Colonic mucosa (tissue), 4 donors: ENCODE results near the gene KLF6. TPM values are rescaled to one million over a fixed set of nuclear protein-coding genes. Genes with fewer than 3 reads are reported as not detected.

ENCODE experiments used
- DNase-seq: peaks from one replicate; pipeline ENCODE4 v3.0.0-alpha.2; 2020
- H3K27ac ChIP-seq: fragments of 200-600 bp; one replicate; pipeline ENCODE4 v1.8.0; 2021
- H3K27me3 ChIP-seq: fragments of 200-600 bp; one replicate; pipeline ENCODE4 v1.8.0; 2021
- H3K36me3 ChIP-seq: fragments of 200-600 bp; one replicate; pipeline ENCODE4 v1.8.0; 2021
- H3K4me1 ChIP-seq: fragments of 200-600 bp; one replicate; pipeline ENCODE4 v1.8.0; 2021; ENCODE audit warnings: mild to moderate bottlenecking
- H3K4me3 ChIP-seq: fragments of 200-600 bp; one replicate; pipeline ENCODE4 v1.8.0; 2021
- H3K9ac ChIP-seq, 2 donors: one replicate each; pipeline ENCODE4 v1.7.0; 2013; ENCODE audit warnings: control low read depth in 2 of 2, low read depth in 2 of 2, low read length in 2 of 2
- H3K9me3 ChIP-seq: fragments of 200-600 bp; one replicate; pipeline ENCODE4 v1.8.0; 2021
- intact Hi-C: fragments of 100-400 bp; cut with DNase I; formaldehyde crosslinking; loops from one replicate; pipeline ENCODE4 v1.14.1; 2022
- total RNA-seq, 2 donors: library from RNA; stranded (reverse); fragmentation: NEBNext Ultra II Directional in 1 of 2; extraction: Animal tissue kit (Norgen Biotek cat#: 25700) in 1 of 2; gene quantifications; one replicate each; pipeline ENCODE4 v1.2.1, GENCODE V29; 2021
- TF ChIP-seq, protein P1 (sequence below): fragments of 200-600 bp; IDR thresholded peaks from one replicate; pipeline ENCODE4 v1.8.0; 2022; ENCODE audit warnings: antibody characterized with exemption, mild to moderate bottlenecking
- donor health status: healthy.
- donor health status: DM: no; HTN: no; CAD: no.
- donor health status: DM: no; HTN: no; CAD: no.

Gene KLF6
- total RNA-seq, 2 donors from 2014 or later, result 106 to 299 TPM

DNA sequence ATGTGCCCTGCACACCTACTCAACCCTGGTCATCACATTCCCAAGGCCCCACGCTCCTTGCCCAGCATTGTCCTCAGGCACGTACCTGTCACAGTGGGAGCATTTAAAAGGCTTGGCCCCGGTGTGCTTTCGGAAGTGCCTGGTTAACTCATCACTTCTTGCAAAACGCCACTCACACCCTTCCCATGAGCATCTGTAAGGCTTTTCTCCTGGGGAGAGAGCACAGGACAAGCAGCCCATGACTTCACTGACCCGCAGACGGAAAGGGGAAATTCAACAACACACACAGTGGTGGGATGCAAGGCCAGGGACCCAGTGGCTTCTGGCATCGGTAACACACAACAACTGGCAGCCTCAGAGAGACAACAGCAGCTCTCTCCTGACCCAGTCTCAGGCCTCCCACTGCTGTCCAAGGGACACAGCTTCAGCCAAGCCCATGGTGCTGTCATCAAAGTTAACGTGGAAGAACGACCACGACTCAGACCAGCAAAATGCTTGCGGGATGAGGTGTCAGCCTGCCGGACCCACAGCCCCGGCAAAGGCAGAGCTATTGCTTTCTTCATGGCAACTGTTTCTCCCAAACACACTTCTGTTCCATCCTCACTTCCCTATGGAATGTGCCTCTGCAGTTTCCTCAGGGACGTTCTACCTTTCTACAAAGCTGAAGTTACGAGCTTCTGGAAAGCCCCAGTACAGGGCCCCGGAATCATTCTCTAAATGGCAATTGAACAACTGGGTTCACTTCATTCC is 4.8 kb downstream of the KLF6 start:
- Histone ChIP-seq H3K27me3 (no peaks in the 10 kb centered on the region), H3K27ac (peak overlapping the region; percentile 100), H3K36me3 (peaks cover 19% of the 10 kb centered on the region), H3K9me3 (no peaks in the 10 kb centered on the region), H3K4me1 (peaks cover 14% of the 10 kb centered on the region), H3K4me3 (peak overlapping the region; percentile 89), H3K9ac (peak overlapping the region; percentile 66 to 100)
- intact Hi-C loops, result loop anchor here (10.0 kb wide), 1 partner anchor 285 kb away; no protein-coding TSS in a partner anchor
- DNase-seq, result peak; percentile 20
- TF ChIP-seq, protein P1, sequence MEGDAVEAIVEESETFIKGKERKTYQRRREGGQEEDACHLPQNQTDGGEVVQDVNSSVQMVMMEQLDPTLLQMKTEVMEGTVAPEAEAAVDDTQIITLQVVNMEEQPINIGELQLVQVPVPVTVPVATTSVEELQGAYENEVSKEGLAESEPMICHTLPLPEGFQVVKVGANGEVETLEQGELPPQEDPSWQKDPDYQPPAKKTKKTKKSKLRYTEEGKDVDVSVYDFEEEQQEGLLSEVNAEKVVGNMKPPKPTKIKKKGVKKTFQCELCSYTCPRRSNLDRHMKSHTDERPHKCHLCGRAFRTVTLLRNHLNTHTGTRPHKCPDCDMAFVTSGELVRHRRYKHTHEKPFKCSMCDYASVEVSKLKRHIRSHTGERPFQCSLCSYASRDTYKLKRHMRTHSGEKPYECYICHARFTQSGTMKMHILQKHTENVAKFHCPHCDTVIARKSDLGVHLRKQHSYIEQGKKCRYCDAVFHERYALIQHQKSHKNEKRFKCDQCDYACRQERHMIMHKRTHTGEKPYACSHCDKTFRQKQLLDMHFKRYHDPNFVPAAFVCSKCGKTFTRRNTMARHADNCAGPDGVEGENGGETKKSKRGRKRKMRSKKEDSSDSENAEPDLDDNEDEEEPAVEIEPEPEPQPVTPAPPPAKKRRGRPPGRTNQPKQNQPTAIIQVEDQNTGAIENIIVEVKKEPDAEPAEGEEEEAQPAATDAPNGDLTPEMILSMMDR, result no peak

DNA sequence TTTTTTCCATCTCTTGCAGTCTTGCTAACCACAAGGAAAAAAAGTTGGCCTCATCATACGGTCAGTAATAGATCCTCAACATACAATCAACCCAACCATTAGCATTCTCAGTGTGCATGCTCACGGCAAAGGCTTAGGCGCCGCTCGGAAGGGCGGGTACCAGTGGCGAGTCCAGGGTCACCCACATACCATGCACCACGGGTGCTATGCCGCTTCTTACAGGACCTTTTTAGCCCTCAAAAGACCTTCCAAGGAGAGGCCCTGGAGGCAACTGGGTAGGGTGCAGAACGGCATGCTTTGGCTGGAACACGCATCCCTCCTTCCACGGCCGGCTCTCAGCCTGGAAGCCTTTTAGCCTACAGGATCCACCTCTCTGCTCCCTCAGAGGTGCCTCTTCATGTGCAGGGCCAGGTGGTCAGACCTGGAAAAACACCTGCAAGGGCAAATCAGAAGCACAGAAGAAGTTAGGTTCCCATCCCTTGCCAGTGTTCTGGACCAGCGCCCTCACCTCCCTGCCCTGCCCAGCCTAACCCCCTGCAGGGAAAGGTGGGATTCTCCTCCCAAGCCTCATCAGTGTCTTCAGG is 5.8 kb downstream of the KLF6 start:
- H3K9ac ChIP-seq, result peak overlapping the region; percentile 5 to 100
- H3K27me3 ChIP-seq, result no peaks in the 10 kb centered on the region
- H3K4me3 ChIP-seq, result peak overlapping the region; percentile 89
- TF ChIP-seq, protein P1, result no peak
- no peaks in the 10 kb centered on the region for H3K9me3 ChIP-seq
- peak; percentile 18 for DNase-seq
- H3K36me3 ChIP-seq, result peaks cover 19% of the 10 kb centered on the region
- peak overlapping the region; percentile 100 for H3K27ac ChIP-seq
- intact Hi-C loops, result loop anchor here (5.0 kb wide), 1 partner anchor 537 kb away; no protein-coding TSS in a partner anchor
- H3K4me1 ChIP-seq, result peaks cover 14% of the 10 kb centered on the region

DNA sequence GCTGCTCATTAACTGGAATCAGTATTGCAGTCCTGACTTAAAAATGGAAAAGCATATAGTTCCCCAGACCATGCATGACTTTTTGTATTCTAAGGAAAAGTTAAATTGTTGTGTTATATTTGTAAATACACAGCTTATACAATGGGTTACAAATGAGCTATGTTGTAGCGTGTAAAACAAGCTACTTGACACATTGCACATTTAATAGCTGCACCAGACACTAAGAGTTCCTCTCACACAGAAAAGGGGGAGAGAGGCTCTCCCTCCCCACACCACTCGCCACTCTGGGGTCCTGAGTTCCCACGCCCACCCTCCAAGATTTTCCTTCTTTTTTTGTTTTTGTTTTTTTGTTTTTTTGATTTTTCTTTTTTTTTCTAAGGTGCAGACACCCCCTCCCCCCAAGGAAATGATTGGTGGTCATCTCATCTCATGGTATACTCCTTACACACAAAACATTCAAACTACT is 6.3 kb downstream of the KLF6 start:
- peak; percentile 16 for DNase-seq
- H3K9me3 ChIP-seq, result no peaks in the 10 kb centered on the region
- TF ChIP-seq, protein P1, result no peak
- peak overlapping the region; percentile 100 for H3K27ac ChIP-seq
- H3K36me3 ChIP-seq, result peaks cover 19% of the 10 kb centered on the region
- H3K27me3 ChIP-seq, result no peaks in the 10 kb centered on the region
- H3K9ac ChIP-seq, result peak overlapping the region in 1 of 2 donors; percentile 100
- intact Hi-C loops, result loop anchor here (5.0 kb wide), 1 partner anchor 536 kb away; no protein-coding TSS in a partner anchor
- H3K4me1 ChIP-seq, result peaks cover 14% of the 10 kb centered on the region
- H3K4me3 ChIP-seq, result no peak overlapping the region

DNA sequence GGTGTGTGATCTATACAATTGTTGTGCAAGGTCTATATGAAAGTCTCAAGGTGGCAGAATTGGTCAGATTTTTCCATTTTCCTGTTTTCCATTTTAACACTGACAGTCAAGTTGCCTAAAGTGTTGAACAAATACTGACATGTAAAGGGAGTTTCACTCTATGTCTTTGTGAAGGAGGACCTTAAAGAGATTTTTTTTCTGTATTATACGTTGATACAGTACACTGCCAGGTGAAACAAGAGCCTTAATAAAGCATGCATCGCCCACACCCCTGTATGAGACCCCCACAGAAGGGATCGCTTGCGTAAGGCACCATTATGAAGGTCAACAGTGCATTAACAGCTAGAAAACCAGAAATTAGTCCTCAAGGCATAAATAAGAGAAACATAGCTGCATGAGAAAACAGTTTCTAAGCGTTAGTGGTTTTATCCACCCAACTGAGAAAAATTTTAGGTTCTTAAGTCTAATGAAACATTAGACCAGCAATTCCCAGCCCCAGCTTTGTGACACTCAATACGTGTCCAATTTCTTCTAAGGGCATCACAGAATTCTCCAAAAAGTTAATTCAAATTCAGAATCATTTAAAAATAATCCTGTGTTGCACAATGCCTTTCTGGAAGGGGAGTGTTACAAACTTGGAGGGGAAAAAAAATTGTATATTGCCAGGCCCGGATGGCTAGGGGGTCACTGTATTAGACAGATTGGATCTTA is 6.9 kb downstream of the KLF6 start:
- no peak for DNase-seq
- no peak overlapping the region for H3K4me3 ChIP-seq
- H3K9ac ChIP-seq, result peak overlapping the region in 1 of 2 donors; percentile 31

More for the DNA sequence above, 6.9 kb downstream of the KLF6 start:
- Histone ChIP-seq H3K9me3 (no peaks in the 10 kb centered on the region), H3K27ac (peak overlapping the region; percentile 100), H3K4me1 (peaks cover 14% of the 10 kb centered on the region), H3K27me3 (no peaks in the 10 kb centered on the region), H3K36me3 (peaks cover 19% of the 10 kb centered on the region)
- intact Hi-C loops, result loop anchor here (5.0 kb wide), 1 partner anchor 536 kb away; no protein-coding TSS in a partner anchor
- TF ChIP-seq, protein P1, result no peak
